HL-60 (cell line): ENCODE measurements around the gene ACTL10.

Experiments
- DNase-seq, 2 experiments: peaks; one replicate each; pipeline ENCODE4 v3.0.0-alpha.2; 2010 to 2020; ENCODE audit warnings: low read depth in 1 of 2, low spot score in 1 of 2
- H3K27ac ChIP-seq: fragments of 250-450 bp; sonication (Bioruptor Pico); replicated peaks from 2 replicates; pipeline ENCODE4 v1.5.1; 2020; ENCODE audit warnings: mild to moderate bottlenecking, moderate library complexity
- H3K27me3 ChIP-seq: fragments of 250-450 bp; sonication (Bioruptor Pico); 2 replicates; pipeline ENCODE4 v1.5.1; 2021; ENCODE audit warnings: mild to moderate bottlenecking, moderate library complexity; ENCODE audit not compliant: insufficient read depth, poor library complexity, severe bottlenecking
- H3K4me3 ChIP-seq: replicated peaks from 2 replicates; pipeline ENCODE4 v1.5.1; 2011; ENCODE audit warnings: mild to moderate bottlenecking, control low read depth, low read length; ENCODE audit not compliant: insufficient read depth
- CTCF ChIP-seq: IDR thresholded peaks from one replicate; pipeline ENCODE4 v1.5.1; 2011; ENCODE audit warnings: low read length, control low read depth, inconsistent platforms; ENCODE audit not compliant: insufficient read depth
- GABPA ChIP-seq: IDR thresholded peaks from 2 replicates; pipeline ENCODE4 v1.6.1; 2012; ENCODE audit warnings: low read depth
- POLR2AphosphoS5 ChIP-seq: IDR thresholded peaks from 2 replicates; pipeline ENCODE4 v1.6.1; 2012; ENCODE audit warnings: low read depth
- REST ChIP-seq: IDR thresholded peaks from 2 replicates; pipeline ENCODE4 v1.6.1; 2012; ENCODE audit warnings: low read depth; ENCODE audit not compliant: insufficient replicate concordance
- SPI1 ChIP-seq: IDR thresholded peaks from 2 replicates; pipeline ENCODE4 v1.6.1; 2012; ENCODE audit warnings: low read depth, mild to moderate bottlenecking, borderline replicate concordance

Gene ACTL10

GRCh38 chr20:33670715-33671499, 4.2 kb downstream of the ACTL10 start:
- no peaks in the 10 kb centered on the region for H3K27me3 ChIP-seq
- TF ChIP-seq SPI1 (no peak), CTCF (no peak), REST (no peak)
- H3K27ac ChIP-seq = no peak overlapping the region
- DNase-seq = no peak
- H3K4me3 ChIP-seq = no peak overlapping the region

GRCh38 chr20:33671573-33672288, 5.0 kb downstream of the ACTL10 start:
- no peak overlapping the region for H3K4me3 ChIP-seq
- no peaks in the 10 kb centered on the region for H3K27me3 ChIP-seq
- DNase-seq = no peak
- TF ChIP-seq SPI1 = no peak
- TF ChIP-seq REST = no peak
- TF ChIP-seq POLR2AphosphoS5 = no peak
- no peak for TF ChIP-seq GABPA
- no peak for TF ChIP-seq CTCF
- no peak overlapping the region for H3K27ac ChIP-seq

- TF ChIP-seq REST (no peak), SPI1 (no peak), POLR2AphosphoS5 (no peak), GABPA (no peak), CTCF (no peak)
- no peak for DNase-seq
- Histone ChIP-seq H3K27me3 (no peaks in the 10 kb centered on the region), H3K4me3 (no peak overlapping the region), H3K27ac (no peak overlapping the region)
Measured at GRCh38 chr20:33672426-33673113, 5.8 kb downstream of the ACTL10 start.
